ENCODE measurements around the gene FCHO2. TPM values are rescaled to one million over a fixed set of nuclear protein-coding genes. Genes with fewer than 3 reads are reported as not detected.

Gene FCHO2
- total and polyA plus RNA-seq, 2 of the 4 experiments (the other 2 are of a cell fraction), result 6.1 to 23.5 TPM

DNA sequence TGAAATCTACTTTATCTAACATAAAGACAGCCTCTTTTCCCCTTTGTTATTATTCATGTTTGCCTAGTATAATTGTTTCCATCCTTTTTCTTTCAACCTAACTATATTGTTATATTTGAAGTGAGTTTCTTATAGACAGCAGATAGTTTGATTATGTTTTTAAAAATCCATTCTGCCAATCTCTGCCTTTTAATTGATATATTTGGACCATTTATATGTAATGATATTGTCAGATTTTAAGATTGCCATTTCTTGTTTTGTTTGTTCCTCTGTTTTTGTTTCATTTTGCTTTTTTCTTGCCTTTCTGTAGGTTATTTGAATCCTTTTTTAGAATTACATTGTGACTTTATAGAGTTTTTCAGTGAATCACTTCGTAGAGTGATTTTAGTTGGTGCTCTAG lies 89.8 kb downstream of the FCHO2 start:
- Histone ChIP-seq H3K9ac (ENCODE audit: low read depth, low read length) (no peak overlapping the region), H2BK120ac (ENCODE audit: low read depth, low read length) (no peak overlapping the region), H2AK9ac (replicated peaks; ENCODE audit: low read depth, low read length, poor library complexity) (no peak overlapping the region), H3K4ac (ENCODE audit: low read depth, low read length) (no peak overlapping the region), H4K91ac (ENCODE audit: insufficient read depth, low read depth, low read length) (no peak overlapping the region), H3K4me3 (ENCODE audit: insufficient read depth, low read depth, low read length) (no peak overlapping the region), H3K79me1 (ENCODE audit: low read depth in 1 of 2, low read length in 2 of 2) (peaks cover 3 to 11% of the 10 kb centered on the region in 2 experiments; a peak in 2 of 4 replicates), H3K18ac (ENCODE audit: low read depth, low read length) (no peak overlapping the region), H2BK20ac (ENCODE audit: low read depth, low read length) (no peak overlapping the region), H4K5ac (ENCODE audit: low read depth, low read length) (no peak overlapping the region), H3K9me3 (ENCODE audit: control insufficient read depth, insufficient read depth, low read length) (no peaks in the 10 kb centered on the region), H3K9me1 (ENCODE audit: insufficient read depth, low read length) (0 out of 2 replicates have a peak, but pooled peaks cover 6% of the 10 kb centered on the region), H3K23ac (ENCODE audit: low read depth, low read length) (no peak overlapping the region), H3K4me2 (ENCODE audit: low read depth, low read length) (no peak overlapping the region), H3K27ac (ENCODE audit: insufficient read depth, low read length) (no peak overlapping the region), H4K8ac (ENCODE audit: low read depth in 2 of 2, low read length in 2 of 2) (no peak overlapping the region), H3K56ac (ENCODE audit: extremely low read depth, insufficient read depth, low read length) (no peak overlapping the region), H2BK5ac (ENCODE audit: low read depth, low read length, poor library complexity, severe bottlenecking) (no peak overlapping the region), H4K20me1 (ENCODE audit: insufficient read depth, low read length) (no peaks in the 10 kb centered on the region), H3K27me3 (ENCODE audit: control insufficient read depth, insufficient read depth, low read length) (no peaks in the 10 kb centered on the region), H3K36me3 (ENCODE audit: control insufficient read depth, insufficient read depth, low read length) (peaks cover 6% of the 10 kb centered on the region), H3K4me1 (ENCODE audit: control insufficient read depth, insufficient read depth, low read length) (no peaks in the 10 kb centered on the region), H2BK15ac (ENCODE audit: low read depth, low read length) (no peak overlapping the region), H2AFZ (replicated peaks; ENCODE audit: low read length, poor library complexity) (no peak overlapping the region), H3K14ac (replicated peaks; ENCODE audit: low read depth, low read length) (no peak overlapping the region), H2AK5ac (ENCODE audit: low read depth, low read length) (no peak overlapping the region)
- ChIA-PET CTCF (no interaction called here), POLR2A (ENCODE audit: unreplicated experiment) (no interaction called here)
- in situ Hi-C loops (cut with MboI; ENCODE audit: low sequenced_read_pairs), result no loop called here
- DNase-seq (no peak), ATAC-seq (ENCODE audit: low read depth) (no peak)
- TF ChIP-seq RAD21 (IDR thresholded peaks at IDR 0.05; ENCODE audit: low read length) (no peak), NFE2L2 (IDR thresholded peaks at IDR 0.05; ENCODE audit: low read depth, low read length) (no peak), SMC3 (IDR thresholded peaks at IDR 0.05; ENCODE audit: low read depth, low read length) (no peak), CHD1 (IDR thresholded peaks at IDR 0.05; ENCODE audit: low read depth, low read length) (no peak), FOS (IDR thresholded peaks at IDR 0.05; ENCODE audit: low read depth, low read length) (no peak), RCOR1 (IDR thresholded peaks at IDR 0.05; ENCODE audit: insufficient replicate concordance, low read length) (no peak), MAZ (IDR thresholded peaks at IDR 0.05; ENCODE audit: borderline replicate concordance, low read depth, low read length) (no peak), POLR2A (IDR thresholded peaks at IDR 0.05; ENCODE audit: low read depth, low read length) (no peak), CEBPB (IDR thresholded peaks at IDR 0.05; ENCODE audit: low read depth, low read length) (no peak), MAFK (IDR thresholded peaks at IDR 0.05; ENCODE audit: low read depth, low read length) (no peak), RFX5 (IDR thresholded peaks at IDR 0.05; ENCODE audit: low read depth, low read length) (no peak), BHLHE40 (IDR thresholded peaks at IDR 0.05; ENCODE audit: low read depth, low read length) (no peak), MXI1 (IDR thresholded peaks at IDR 0.05; ENCODE audit: borderline replicate concordance, low read depth, low read length) (no peak)
- TF ChIP-seq, protein P1, sequence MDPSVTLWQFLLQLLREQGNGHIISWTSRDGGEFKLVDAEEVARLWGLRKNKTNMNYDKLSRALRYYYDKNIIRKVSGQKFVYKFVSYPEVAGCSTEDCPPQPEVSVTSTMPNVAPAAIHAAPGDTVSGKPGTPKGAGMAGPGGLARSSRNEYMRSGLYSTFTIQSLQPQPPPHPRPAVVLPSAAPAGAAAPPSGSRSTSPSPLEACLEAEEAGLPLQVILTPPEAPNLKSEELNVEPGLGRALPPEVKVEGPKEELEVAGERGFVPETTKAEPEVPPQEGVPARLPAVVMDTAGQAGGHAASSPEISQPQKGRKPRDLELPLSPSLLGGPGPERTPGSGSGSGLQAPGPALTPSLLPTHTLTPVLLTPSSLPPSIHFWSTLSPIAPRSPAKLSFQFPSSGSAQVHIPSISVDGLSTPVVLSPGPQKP (IDR thresholded peaks at IDR 0.05; ENCODE audit: borderline replicate concordance, low read depth, low read length), result no peak
- TF ChIP-seq, protein P2, sequence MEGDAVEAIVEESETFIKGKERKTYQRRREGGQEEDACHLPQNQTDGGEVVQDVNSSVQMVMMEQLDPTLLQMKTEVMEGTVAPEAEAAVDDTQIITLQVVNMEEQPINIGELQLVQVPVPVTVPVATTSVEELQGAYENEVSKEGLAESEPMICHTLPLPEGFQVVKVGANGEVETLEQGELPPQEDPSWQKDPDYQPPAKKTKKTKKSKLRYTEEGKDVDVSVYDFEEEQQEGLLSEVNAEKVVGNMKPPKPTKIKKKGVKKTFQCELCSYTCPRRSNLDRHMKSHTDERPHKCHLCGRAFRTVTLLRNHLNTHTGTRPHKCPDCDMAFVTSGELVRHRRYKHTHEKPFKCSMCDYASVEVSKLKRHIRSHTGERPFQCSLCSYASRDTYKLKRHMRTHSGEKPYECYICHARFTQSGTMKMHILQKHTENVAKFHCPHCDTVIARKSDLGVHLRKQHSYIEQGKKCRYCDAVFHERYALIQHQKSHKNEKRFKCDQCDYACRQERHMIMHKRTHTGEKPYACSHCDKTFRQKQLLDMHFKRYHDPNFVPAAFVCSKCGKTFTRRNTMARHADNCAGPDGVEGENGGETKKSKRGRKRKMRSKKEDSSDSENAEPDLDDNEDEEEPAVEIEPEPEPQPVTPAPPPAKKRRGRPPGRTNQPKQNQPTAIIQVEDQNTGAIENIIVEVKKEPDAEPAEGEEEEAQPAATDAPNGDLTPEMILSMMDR (conservative IDR thresholded peaks at IDR 0.05; ENCODE audit: low read depth, low read length), result no peak
- TF ChIP-seq, protein P3, sequence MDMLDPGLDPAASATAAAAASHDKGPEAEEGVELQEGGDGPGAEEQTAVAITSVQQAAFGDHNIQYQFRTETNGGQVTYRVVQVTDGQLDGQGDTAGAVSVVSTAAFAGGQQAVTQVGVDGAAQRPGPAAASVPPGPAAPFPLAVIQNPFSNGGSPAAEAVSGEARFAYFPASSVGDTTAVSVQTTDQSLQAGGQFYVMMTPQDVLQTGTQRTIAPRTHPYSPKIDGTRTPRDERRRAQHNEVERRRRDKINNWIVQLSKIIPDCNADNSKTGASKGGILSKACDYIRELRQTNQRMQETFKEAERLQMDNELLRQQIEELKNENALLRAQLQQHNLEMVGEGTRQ (IDR thresholded peaks at IDR 0.05; ENCODE audit: low read depth, low read length), result no peak
- no TSS peak for BruUV-seq (replicated peaks)
- intact Hi-C loops (cut with micrococcal nuclease), result no loop called here
- dilution Hi-C loops (cut with HindIII; ENCODE audit: low sequenced_read_pairs, unreplicated experiment), result no loop called here
- no CpG with 5 or more reads among the region's 1 CpG for WGBS, 2 experiments (ENCODE audit: extremely low coverage in 2 of 2, insufficient read length in 1 of 2)

Measured in IMR-90 (cell line).